Stimulated activated CD4-positive, alpha-beta T cell treated with anti-CD3 and anti-CD28 coated beads, Interleukin-12 subunit alpha, Interleukin-12 subunit beta, amount 100 ng/mL, for 24 hours (primary cell): Measurements from ENCODE around the gene TLCD3A.
"Not testable (repeated sequence)": the region's sequence is repeated elsewhere in the genome, so short reads cannot be mapped to it uniquely, and the experiment has no call there.

Source experiments
- DNase-seq, 2 experiments: peaks; one replicate each; pipeline ENCODE4 v3.0.0-alpha.2; 2020; ENCODE audit warnings: low read depth in 2 of 2

TLCD3A gene

GRCh38 chr17:732067-732901 is at the start of gene TLCD3A:
Gene TLCD3A, plus strand, starts transcription at chr17:732596. Its CDS starts 52 bp downstream, at chr17:732648.
- peak in 1 of 2 experiments; percentile 49 for DNase-seq

DNA sequence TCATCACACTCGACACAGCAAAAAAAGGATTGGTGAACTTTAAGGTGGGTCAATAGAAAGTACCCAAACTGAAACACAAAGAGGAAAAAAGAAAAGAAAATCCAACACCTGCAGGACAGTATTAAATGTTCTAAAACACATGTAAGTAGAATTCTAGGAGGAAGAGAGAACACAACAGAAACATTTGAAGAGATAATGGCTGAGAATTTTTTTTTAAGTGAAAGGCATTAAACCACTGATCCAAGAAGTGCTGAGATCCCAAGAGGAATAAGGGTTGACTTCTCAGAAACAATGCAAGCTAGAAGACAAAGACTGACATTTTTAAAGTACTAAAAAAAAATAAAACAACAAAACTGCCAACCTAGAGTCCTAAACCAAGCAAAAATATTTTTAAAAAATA is 49.4 kb upstream of the TLCD3A start:
- no peak for DNase-seq

- DNase-seq: no peak
Observed at GRCh38 chr17:683499-684254, 48.7 kb upstream of the TLCD3A start.

- DNase-seq: no peak
Observed at GRCh38 chr17:685006-685405, 47.4 kb upstream of the TLCD3A start.

- no peak for DNase-seq
Observed at GRCh38 chr17:688100-688989, 44.1 kb upstream of the TLCD3A start.

GRCh38 chr17:689556-690275 is 42.7 kb upstream of the TLCD3A start:
- DNase-seq: no peak

- DNase-seq: no peak
Observed at GRCh38 chr17:690361-690760, 42.0 kb upstream of the TLCD3A start.

- DNase-seq: no peak
Observed at GRCh38 chr17:691423-691822, 41.0 kb upstream of the TLCD3A start.

- DNase-seq: no peak
Observed at GRCh38 chr17:692116-692515, 40.3 kb upstream of the TLCD3A start.

DNA sequence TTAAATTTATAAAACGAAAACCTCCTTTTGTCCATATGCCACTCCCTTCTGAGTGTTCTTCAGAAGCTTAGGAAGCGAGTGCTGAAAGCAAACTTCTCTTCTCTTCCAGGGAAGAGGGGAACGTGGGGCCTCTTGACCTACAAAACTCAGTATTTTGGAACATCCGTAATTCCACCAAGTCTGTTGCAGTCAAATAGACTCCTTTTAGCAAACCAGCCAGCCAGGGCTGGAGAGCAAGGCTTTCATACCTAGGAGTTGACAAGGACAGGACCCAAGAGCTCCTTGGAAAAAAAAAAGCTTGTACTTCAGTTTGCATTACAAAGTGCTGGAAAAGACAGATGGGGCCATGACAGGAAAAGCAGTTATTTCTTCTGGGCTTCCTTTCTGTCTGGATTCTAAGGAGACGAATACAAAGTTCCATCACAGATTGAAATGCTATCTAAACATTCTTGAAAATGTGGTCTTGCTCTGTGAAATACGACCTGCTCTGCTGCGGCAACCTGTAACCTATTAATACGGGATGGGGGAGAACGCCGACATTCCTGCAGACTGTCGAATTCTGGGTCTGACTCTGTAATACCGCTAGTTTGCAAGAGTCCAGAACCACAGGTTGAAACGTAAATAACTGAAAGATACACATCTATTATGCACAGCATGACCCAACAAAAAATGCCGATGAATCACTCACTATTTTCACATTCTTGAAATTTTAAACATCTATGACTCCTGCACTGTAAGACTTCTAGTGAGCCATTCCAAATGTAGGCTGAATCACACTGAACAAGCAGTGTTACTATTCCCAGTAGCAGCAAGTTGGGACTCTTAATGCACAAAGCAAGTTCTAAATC is 38.4 kb upstream of the TLCD3A start:
- no peak for DNase-seq

GRCh38 chr17:696369-696768 is 36.0 kb upstream of the TLCD3A start:
- DNase-seq: no peak

DNA sequence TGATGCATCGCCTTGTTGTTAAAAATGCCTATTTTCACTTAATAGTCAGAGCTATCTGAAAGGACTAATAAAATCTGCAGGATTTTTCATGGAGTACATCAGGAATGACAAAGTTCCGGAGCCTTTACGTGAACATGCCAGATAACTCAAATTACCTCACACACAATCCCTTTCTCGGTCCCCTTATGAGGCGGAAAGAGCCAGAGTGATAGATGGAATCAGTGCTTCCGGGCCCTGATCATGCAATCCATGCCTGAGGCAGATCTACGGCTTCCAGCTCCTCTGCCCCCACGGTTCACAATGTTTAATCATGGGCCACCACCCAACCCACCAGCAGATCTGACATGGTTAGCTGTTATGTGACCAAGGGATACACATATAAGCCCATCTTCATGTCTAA is 34.7 kb upstream of the TLCD3A start:
- DNase-seq: no peak

- DNase-seq: not testable (repeated sequence)
Observed at GRCh38 chr17:698096-698495, 34.3 kb upstream of the TLCD3A start.

DNA sequence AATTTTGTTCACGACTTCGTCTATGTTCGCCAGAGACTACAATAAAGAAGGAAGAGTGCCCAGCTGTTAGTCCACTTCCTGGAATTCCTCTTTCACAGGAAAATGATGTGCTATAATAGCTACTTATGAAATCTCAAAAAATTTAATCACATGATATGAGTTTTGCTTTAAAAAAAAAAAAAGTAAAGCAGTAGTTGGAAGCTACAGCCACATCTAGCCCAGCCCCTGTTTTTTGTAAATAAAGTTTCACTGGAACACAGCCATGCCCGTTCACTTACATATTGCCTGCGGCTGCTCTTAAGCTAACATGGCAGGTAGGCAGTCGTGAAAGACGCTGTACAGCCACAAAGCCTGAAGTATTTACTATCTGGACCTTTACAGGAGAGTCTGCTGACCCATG is 33.1 kb upstream of the TLCD3A start:
- no peak for DNase-seq

GRCh38 chr17:700504-701094 is 31.8 kb upstream of the TLCD3A start:
- DNase-seq: no peak

GRCh38 chr17:703081-703875 is 29.1 kb upstream of the TLCD3A start:
- no peak for DNase-seq

DNA sequence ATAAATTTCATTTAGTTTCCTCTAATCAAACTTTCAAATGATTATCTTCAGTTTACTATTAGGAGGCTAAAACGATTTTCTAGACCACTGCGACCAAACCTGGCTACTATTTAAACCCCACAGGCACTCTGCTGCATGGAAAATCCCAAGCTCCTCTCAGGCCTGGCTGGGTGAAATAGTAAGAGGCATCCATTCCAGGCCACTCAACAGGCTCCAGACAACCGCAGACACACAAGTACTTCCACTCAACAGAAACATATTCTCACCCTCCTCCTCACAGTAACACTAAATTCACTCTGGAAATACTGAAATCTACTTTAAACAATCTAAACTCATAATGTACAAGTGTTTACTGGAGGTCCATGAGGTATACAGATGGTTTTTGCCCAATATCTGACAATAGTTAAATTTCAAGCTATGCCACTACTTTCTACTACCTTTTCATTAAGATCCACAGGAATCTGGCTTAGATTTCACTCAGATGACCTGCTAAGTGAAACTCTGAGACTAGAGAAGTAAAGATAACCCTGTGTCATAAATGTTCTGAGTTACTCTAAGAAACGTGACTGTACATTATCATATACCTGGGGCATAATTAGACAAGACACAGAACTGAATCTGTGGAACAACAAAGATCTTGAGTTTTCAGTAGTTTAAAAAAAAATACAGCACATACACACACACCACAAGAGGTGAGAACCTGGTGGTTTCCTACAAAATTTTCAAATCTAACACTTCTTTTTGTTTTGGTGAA is 28.1 kb upstream of the TLCD3A start:
- no peak for DNase-seq

- DNase-seq: no peak
Observed at GRCh38 chr17:705011-705410, 27.4 kb upstream of the TLCD3A start.
